ENCODE results near the gene PTTG2.

The PTTG2 gene

GRCh38 chr4:37953620-37954293 lies 6.4 kb upstream of the PTTG2 start:
- no peaks in the 10 kb centered on the region for H4K20me1 ChIP-seq (ENCODE audit: insufficient read depth, low read length, poor library complexity, severe bottlenecking)
- H3F3A ChIP-seq (ENCODE audit: low read depth): no peaks in the 10 kb centered on the region
- no peaks in the 10 kb centered on the region for H3K27me3 ChIP-seq (ENCODE audit: insufficient read depth, low read length, poor library complexity, severe bottlenecking)
- TF ChIP-seq EZH2phosphoT487 (IDR thresholded peaks at IDR 0.05; ENCODE audit: borderline replicate concordance): no peak
- TF ChIP-seq CTCF (conservative IDR thresholded peaks at IDR 0.05; ENCODE audit: low read length): no peak
- H3K79me2 ChIP-seq (ENCODE audit: insufficient read depth, low read length): no peaks in the 10 kb centered on the region; the same call in 1 of the 2 replicates
- no peaks in the 10 kb centered on the region for H3K9me3 ChIP-seq (ENCODE audit: insufficient read depth, low read depth, low read length)
- H3K9me2 ChIP-seq (replicated peaks; ENCODE audit: low read depth, low read length): no peaks in the 10 kb centered on the region
- H2AFZ ChIP-seq (ENCODE audit: low read length): no peak overlapping the region
- H3K4me2 ChIP-seq (ENCODE audit: low read depth, low read length, poor library complexity, severe bottlenecking): no peak overlapping the region
- H3K4me1 ChIP-seq (ENCODE audit: insufficient read depth, low read length, poor library complexity, severe bottlenecking): no peaks in the 10 kb centered on the region
- H3K9ac ChIP-seq (ENCODE audit: low read depth, low read length, poor library complexity, severe bottlenecking): no peak overlapping the region
- peaks cover 5% of the 10 kb centered on the region; the same call in 1 of the 2 replicates for H3K36me3 ChIP-seq (ENCODE audit: insufficient read depth, low read length)
- H3K4me3 ChIP-seq (ENCODE audit: low read length, poor library complexity, severe bottlenecking): no peak overlapping the region

GRCh38 chr4:37956941-37957340 lies 3.3 kb upstream of the PTTG2 start:
- H3F3A ChIP-seq (ENCODE audit: low read depth): no peaks in the 10 kb centered on the region
- H3K4me3 ChIP-seq (ENCODE audit: low read length, poor library complexity, severe bottlenecking): no peak overlapping the region
- no peak overlapping the region for H2AFZ ChIP-seq (ENCODE audit: low read length)
- H4K20me1 ChIP-seq (ENCODE audit: insufficient read depth, low read length, poor library complexity, severe bottlenecking): no peaks in the 10 kb centered on the region
- H3K9me3 ChIP-seq (ENCODE audit: insufficient read depth, low read depth, low read length): no peaks in the 10 kb centered on the region
- no peaks in the 10 kb centered on the region for H3K4me1 ChIP-seq (ENCODE audit: insufficient read depth, low read length, poor library complexity, severe bottlenecking)
- no peak overlapping the region for H3K4me2 ChIP-seq (ENCODE audit: low read depth, low read length, poor library complexity, severe bottlenecking)
- H3K79me2 ChIP-seq (ENCODE audit: insufficient read depth, low read length): no peaks in the 10 kb centered on the region
- H3K9me2 ChIP-seq (replicated peaks; ENCODE audit: low read depth, low read length): no peaks in the 10 kb centered on the region
- no peaks in the 10 kb centered on the region for H3K27me3 ChIP-seq (ENCODE audit: insufficient read depth, low read length, poor library complexity, severe bottlenecking)
- peaks cover 5% of the 10 kb centered on the region; the same call in 1 of the 2 replicates for H3K36me3 ChIP-seq (ENCODE audit: insufficient read depth, low read length)
- TF ChIP-seq EZH2phosphoT487 (IDR thresholded peaks at IDR 0.05; ENCODE audit: borderline replicate concordance) (no peak), CTCF (conservative IDR thresholded peaks at IDR 0.05; ENCODE audit: low read length) (no peak)
- H3K9ac ChIP-seq (ENCODE audit: low read depth, low read length, poor library complexity, severe bottlenecking): no peak overlapping the region

- no peak overlapping the region for H3K9ac ChIP-seq (ENCODE audit: low read depth, low read length, poor library complexity, severe bottlenecking)
- H3K36me3 ChIP-seq (ENCODE audit: insufficient read depth, low read length): no peaks in the 10 kb centered on the region
- H3K4me3 ChIP-seq (ENCODE audit: low read length, poor library complexity, severe bottlenecking): no peak overlapping the region
- H3K4me1 ChIP-seq (ENCODE audit: insufficient read depth, low read length, poor library complexity, severe bottlenecking): no peaks in the 10 kb centered on the region
- no peaks in the 10 kb centered on the region for H3K27me3 ChIP-seq (ENCODE audit: insufficient read depth, low read length, poor library complexity, severe bottlenecking)
- H3F3A ChIP-seq (ENCODE audit: low read depth): no peaks in the 10 kb centered on the region
- H3K4me2 ChIP-seq (ENCODE audit: low read depth, low read length, poor library complexity, severe bottlenecking): no peak overlapping the region
- no peaks in the 10 kb centered on the region for H3K9me2 ChIP-seq (replicated peaks; ENCODE audit: low read depth, low read length)
- no peaks in the 10 kb centered on the region for H4K20me1 ChIP-seq (ENCODE audit: insufficient read depth, low read length, poor library complexity, severe bottlenecking)
- no peak for TF ChIP-seq CTCF (conservative IDR thresholded peaks at IDR 0.05; ENCODE audit: low read length)
- no peak for TF ChIP-seq EZH2phosphoT487 (IDR thresholded peaks at IDR 0.05; ENCODE audit: borderline replicate concordance)
- H2AFZ ChIP-seq (ENCODE audit: low read length): no peak overlapping the region
- H3K79me2 ChIP-seq (ENCODE audit: insufficient read depth, low read length): no peaks in the 10 kb centered on the region
- no peaks in the 10 kb centered on the region for H3K9me3 ChIP-seq (ENCODE audit: insufficient read depth, low read depth, low read length)
Observed at GRCh38 chr4:37958932-37959331, 1.3 kb upstream of the PTTG2 start.

All from Loucy (cell line).